ENCODE measurements around the gene RGS4. TPM values are rescaled to one million over a fixed set of nuclear protein-coding genes. Genes with fewer than 3 reads are reported as not detected.

RGS4 gene
- total RNA-seq, 2 donors from 2014 or later, result 0.33 to 14.5 TPM

- no peak for DNase-seq
- Histone ChIP-seq H3K4me1 (no peaks in the 10 kb centered on the region), H3K9me3 (no peaks in the 10 kb centered on the region), H3K4me3 (no peak overlapping the region), H3K27ac (no peak overlapping the region), H3K36me3 (replicated peaks in 1 of 2; ENCODE audit: insufficient read depth in 1 of 2, low read depth in 2 of 2) (no peaks in the 10 kb centered on the region), H3K27me3 (no peaks in the 10 kb centered on the region)
- intact Hi-C loops (cut with DNase I), result no loop called here
- no peak for ATAC-seq
- TF ChIP-seq POLR2A (IDR thresholded peaks at IDR 0.05) (no peak), CTCF (IDR thresholded peaks at IDR 0.05) (no peak)
Measured at GRCh38 chr1:163119707-163120106, 50.5 kb downstream of the RGS4 start.

- Histone ChIP-seq H3K27me3 (no peaks in the 10 kb centered on the region), H3K4me1 (no peaks in the 10 kb centered on the region), H3K27ac (no peak overlapping the region), H3K4me3 (no peak overlapping the region), H3K36me3 (replicated peaks in 1 of 2; ENCODE audit: insufficient read depth in 1 of 2, low read depth in 2 of 2) (no peaks in the 10 kb centered on the region), H3K9me3 (no peaks in the 10 kb centered on the region)
- ATAC-seq (no peak), DNase-seq (no peak)
- no peak for TF ChIP-seq CTCF (IDR thresholded peaks at IDR 0.05)
- no peak for TF ChIP-seq POLR2A (IDR thresholded peaks at IDR 0.05)
- intact Hi-C loops (cut with DNase I), result no loop called here
- WGBS, 2 donors, result 38 to 42% methylated on average over 1 of the region's 1 CpG
Measured at GRCh38 chr1:163120372-163120771, 51.2 kb downstream of the RGS4 start.

- H3K4me1 ChIP-seq, result no peaks in the 10 kb centered on the region
Measured at GRCh38 chr1:163124812-163125211, 55.7 kb downstream of the RGS4 start.

More at GRCh38 chr1:163124812-163125211, 55.7 kb downstream of the RGS4 start:
- ATAC-seq (no peak), DNase-seq (no peak)
- no peak overlapping the region for H3K4me3 ChIP-seq
- TF ChIP-seq CTCF (IDR thresholded peaks at IDR 0.05), result no peak
- no peak for TF ChIP-seq POLR2A (IDR thresholded peaks at IDR 0.05)
- H3K9me3 ChIP-seq, result no peaks in the 10 kb centered on the region
- intact Hi-C loops (cut with DNase I), result no loop called here
- WGBS, 2 donors, result 65% methylated on average over 4 of the region's 4 CpGs
- H3K27me3 ChIP-seq, result no peaks in the 10 kb centered on the region
- no peaks in the 10 kb centered on the region for H3K36me3 ChIP-seq (replicated peaks in 1 of 2; ENCODE audit: insufficient read depth in 1 of 2, low read depth in 2 of 2)
- no peak overlapping the region for H3K27ac ChIP-seq

Other genes starting within 250 kb of the RGS4 start
- gene CCDC190, start 208.2 kb upstream of the RGS4 start, total RNA-seq, result not detected
- gene RGS5, start 133.6 kb downstream of the RGS4 start, total RNA-seq, result 10 to 100 TPM; 17.8 to 25.7 TPM